CD1c-positive myeloid dendritic cell (primary cell): Measurements from ENCODE around the gene C5orf34.
"Not testable (repeated sequence)": the region's sequence is repeated elsewhere in the genome, so short reads cannot be mapped to it uniquely, and the experiment has no call there.

Experiments used
- DNase-seq: peaks from one replicate; pipeline ENCODE4 v3.0.0-alpha.2; 2016; ENCODE audit errors: extremely low spot score

C5orf34 gene

DNA sequence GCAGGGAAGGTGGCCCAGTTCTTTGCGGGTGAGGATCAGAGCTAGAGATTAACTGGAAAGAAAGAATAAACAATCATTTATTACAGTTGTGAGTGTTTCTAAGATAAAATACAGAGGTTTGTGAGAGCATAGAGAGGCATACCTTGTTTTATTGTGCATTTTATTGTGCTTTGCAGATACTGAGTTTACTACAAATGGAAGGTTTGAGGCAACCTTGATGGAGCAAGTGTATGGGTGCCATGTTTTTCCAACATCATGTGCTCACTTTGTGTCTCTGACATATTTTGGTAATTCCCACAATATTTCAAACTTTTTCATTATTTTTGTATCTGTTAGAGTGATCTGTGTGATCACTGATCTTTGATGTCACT lies 715 bp upstream of the C5orf34 start:
- no peak for DNase-seq

DNA sequence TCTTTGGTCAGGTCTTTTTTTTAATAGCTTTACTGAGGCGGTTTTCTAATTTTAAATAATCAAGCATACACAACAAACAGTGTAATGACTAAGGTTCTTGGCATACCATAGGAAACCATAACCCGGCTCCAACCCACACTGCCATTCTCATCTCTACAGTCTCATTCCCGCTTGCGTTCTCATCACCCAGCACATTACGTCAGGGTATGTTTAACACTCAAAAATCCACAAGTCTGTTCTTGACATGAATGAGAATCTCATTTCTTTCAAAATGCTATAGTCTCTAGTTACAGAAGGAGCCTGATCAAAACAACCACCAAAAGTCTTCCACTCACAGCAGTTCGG lies 505 bp downstream of the C5orf34 start:
- no peak for DNase-seq

- DNase-seq: no peak
Observed at GRCh38 chr5:43514025-43514424, 923 bp downstream of the C5orf34 start.

GRCh38 chr5:43511062-43511461 lies 3.9 kb downstream of the C5orf34 start:
- DNase-seq: not testable (repeated sequence)

- DNase-seq: peak; percentile 61
Observed at GRCh38 chr5:43498581-43498980, 16.4 kb downstream of the C5orf34 start.

DNA sequence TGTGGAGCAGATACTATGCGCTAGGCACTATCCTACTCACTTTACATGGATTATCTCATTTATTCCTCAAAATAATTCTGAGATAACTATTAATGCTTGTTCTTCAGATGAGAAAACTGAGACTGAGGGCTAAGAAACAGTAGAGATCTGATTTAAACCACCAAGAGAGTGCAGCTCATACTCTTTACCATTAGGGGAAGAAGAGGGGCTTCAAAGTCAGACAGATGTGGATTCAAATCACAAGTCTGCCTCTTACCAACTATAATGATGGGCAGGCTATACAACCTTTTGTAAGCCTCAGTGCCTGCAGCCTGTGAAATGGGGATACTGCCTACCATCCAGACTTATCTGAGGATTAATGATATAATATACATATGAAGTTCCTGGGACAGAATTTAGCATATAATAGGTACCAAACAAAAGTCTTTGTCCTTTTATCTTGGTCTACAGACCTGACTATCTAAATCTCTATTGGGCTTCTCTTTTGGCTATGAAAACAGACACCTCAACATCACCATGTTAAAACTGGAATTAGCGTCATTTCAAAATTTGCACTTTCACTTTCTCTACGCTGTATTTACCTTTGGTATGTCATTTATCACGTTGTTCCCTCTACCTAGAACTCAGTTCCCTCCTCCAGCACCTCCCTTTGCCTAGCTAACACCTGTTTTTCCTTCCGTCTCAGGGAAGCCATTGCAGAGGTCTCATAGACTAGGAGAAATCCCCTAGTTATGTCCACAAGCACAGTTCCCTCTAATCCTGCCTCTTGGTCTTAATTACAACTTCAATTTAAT lies 17.4 kb downstream of the C5orf34 start:
- DNase-seq: no peak

- no peak for DNase-seq
Observed at GRCh38 chr5:43491326-43491725, 23.6 kb downstream of the C5orf34 start.

- DNase-seq: no peak
Observed at GRCh38 chr5:43486353-43486752, 28.6 kb downstream of the C5orf34 start.

DNA sequence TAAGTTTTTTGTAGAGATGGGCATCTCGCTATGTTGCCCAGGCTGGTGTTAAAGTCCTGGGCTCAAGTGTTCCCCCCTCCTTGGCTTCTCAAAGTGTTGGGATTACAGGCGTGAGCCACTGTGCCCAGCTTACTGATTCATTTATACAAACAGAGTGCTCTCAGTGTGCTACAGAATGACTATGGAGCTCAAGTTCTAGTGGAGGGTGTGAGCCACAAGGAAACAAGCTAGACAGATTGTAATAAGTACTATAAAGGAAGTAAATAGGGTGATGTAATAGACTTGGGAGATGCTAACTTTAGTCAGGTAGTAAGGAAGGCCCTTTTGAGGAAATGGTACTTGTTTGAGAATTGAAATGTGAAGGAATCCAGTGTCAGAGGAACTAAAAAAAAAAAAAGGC lies 29.5 kb downstream of the C5orf34 start:
- peak; percentile 10 for DNase-seq

DNA sequence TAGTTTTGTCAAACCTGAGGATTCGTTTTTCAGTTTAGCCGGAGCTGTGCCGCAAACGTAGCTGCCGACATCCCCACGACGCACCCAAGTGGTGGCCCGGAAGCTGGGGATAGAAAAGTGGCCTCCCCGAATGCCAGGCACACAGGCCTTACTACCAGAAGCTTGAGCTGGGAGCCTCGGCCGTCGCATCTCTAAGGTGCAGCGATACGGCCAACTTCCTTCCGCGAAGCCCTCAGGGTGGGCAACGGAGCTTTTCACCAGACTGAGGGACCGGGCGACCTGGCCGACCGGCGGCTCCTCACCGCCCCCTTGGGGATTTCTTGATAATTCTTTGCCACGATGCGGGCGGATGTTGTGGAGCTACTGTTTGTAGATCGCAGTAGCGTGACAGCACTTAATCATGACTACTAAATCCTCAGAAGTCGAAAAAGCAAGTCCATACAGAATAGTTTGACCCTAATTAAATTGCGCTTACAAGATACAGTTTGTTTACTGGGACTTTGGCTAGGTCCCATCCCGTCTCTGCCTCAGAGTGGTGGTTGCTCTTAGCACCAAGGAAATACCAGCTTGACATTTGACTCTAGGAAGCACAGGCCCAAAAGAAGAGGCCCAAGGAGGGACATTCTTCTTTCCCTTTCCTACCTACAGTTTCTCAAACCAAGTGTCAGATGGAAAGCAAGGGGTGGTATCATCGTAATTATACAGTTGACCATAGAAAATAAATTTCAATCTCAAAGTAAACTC lies 30.7 kb downstream of the C5orf34 start:
- DNase-seq: peak; percentile 90

DNA sequence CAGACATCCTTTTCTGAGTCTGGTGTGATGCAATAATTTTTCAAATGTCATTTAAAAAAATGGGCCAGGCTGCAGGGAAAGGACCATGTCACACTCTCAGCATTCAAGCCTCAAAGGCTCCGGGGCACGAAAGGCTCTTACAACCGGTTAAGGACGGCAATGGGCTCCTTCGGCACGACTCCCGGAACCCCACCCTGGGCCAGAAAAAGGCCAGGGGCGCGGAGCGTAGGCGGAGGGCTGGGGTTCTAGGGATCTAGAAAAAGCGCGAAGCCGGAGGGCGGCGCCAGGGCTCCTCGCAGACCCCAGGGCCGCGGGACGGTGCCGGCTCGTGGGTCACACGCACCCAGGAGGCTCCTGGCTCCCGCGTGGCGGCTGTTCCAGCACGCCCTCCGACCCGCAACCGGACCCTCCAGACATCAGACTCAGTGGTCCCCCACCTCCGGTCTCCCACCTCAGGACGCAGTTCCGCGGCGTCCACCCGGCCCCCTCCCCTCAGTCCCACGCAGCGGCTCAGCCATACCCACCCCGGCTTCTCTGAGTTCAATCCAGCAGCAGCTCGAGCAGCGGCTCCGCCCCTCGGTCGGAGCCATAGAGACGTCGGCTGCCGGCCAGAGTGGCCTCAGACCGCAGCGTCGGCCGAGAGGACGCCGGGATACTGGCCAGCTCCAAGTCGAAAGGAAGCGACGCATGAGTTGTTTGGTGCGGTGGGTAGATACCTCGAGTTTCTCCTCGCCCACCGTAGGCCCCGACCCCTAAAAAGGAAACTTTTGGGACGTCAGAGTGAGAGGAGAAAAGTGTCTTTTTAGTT lies 31.4 kb downstream of the C5orf34 start, which contains the start of gene TMEM267:
Gene TMEM267 (minus strand): TSS at position 568 of the 808 bp plus-strand sequence. CDS start 29,896 bp downstream, outside the sequence.
- peak; percentile 95 for DNase-seq

- no peak for DNase-seq
Observed at GRCh38 chr5:43482490-43483297, 32.3 kb downstream of the C5orf34 start.

DNA sequence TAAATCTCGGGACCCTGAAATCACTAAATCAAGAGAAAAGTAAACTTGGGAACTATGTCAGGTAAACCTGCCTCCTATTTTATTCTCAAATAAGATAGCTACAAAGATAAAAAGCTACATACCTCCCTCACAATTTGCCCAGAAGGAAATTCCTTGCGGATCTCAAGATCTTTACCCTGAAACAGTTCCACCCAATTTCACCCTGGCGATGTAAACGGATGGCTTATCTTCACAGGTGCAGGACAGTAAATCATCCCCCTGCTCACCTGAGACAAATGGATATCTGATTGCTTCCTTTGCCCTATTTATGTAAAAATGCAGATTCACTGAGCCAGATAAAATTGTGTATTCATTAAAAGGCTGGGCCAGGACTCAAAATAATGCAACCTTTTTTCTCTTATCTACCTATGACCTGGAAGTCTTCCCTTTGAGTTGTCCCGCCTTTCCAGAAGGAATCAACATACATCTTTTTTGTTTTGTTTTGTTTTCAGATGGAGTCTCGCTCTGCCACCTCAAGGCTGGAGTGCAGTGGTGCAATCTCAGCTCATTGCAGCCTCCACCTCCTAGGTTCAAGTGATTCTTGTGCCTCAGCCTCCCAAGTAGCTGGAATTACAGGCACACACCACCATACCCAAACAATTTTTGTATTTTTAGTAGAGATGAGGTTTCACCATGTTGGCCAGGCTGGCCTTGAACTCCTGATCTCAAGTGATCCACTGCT lies 45.1 kb downstream of the C5orf34 start:
- no peak for DNase-seq

DNA sequence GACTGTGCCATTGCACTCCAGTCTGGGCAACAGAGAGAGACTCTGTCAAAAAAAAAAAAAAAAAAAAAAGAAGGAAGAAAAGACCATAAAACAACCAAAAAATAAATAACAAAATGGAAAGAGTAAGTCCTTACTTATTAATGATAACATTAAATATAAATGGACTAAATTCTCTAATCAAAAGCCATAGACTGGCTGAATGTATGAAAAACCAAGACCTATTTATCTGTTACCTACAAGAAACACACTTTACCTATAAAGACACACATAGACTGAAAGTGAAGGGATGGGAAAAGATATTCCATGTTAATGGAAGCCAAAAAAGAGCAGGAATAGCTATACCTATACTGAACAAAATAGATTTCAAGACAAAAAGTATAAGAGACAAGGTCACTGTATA lies 47.8 kb downstream of the C5orf34 start:
- no peak for DNase-seq

- DNase-seq: not testable (repeated sequence)
Observed at GRCh38 chr5:43465455-43465854, 49.5 kb downstream of the C5orf34 start.

- no peak for DNase-seq
Observed at GRCh38 chr5:43461066-43461465, 53.9 kb downstream of the C5orf34 start.

- DNase-seq: no peak
Observed at GRCh38 chr5:43456556-43456955, 58.4 kb downstream of the C5orf34 start.

DNA sequence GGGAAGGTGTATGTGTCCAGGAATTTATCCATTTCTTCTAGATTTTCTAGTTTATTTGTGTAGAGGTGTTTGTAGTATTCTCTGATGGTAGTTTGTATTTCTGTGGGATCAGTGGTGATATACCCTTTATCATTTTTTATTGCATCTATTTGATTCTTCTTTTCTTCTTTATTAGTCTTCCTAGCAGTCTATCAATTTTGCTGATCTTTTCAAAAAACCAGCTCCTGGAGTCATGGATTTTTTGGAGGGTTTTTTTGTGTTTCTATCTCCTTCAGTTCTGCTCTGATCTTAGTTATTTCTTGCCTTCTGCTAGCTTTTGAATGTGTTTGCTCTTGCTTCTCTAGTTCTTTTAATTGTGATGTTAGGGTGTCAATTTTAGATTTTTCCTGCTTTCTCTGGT lies 73.4 kb downstream of the C5orf34 start:
- DNase-seq: not testable (repeated sequence)

- no peak for DNase-seq
Observed at GRCh38 chr5:43437062-43437660, 77.8 kb downstream of the C5orf34 start.
